GM23338 (cell line): Measurements from ENCODE around the gene HSD17B2.

Source experiments
- CREB1 ChIP-seq: fragments of 250-450 bp; sonication (Bioruptor Pico); IDR thresholded peaks from 2 replicates; pipeline ENCODE4 v1.5.0; 2020; ENCODE audit warnings: low read depth, mild to moderate bottlenecking, moderate library complexity
- EZH2 ChIP-seq: fragments of 200-600 bp; sonication (generic); IDR thresholded peaks from one replicate; pipeline ENCODE4 v1.8.0; 2017; ENCODE audit warnings: antibody characterized with exemption, mild to moderate bottlenecking, low read depth; ENCODE audit not compliant: unreplicated experiment
- POLR2AphosphoS5 ChIP-seq: IDR thresholded peaks from 2 replicates; pipeline ENCODE4 v1.6.1; 2016; ENCODE audit warnings: antibody characterized with exemption, low read depth
- ZNF114 ChIP-seq: fragments of 250-450 bp; sonication (Bioruptor Pico); IDR thresholded peaks from 2 replicates; pipeline ENCODE4 v1.5.0; 2020; ENCODE audit warnings: mild to moderate bottlenecking, moderate library complexity
- TF ChIP-seq, protein P1 (sequence below), 2 experiments: fragments of 200-600 bp in 1 of 2; sonication (generic) in 1 of 2; conservative IDR thresholded peaks; 2 replicates each; pipeline versions ENCODE4 v1.5.1 to v1.6.1; 2016 to 2017; ENCODE audit warnings: antibody characterized with exemption in 2 of 2, low read depth in 2 of 2, mild to moderate bottlenecking in 2 of 2, moderate library complexity in 1 of 2
- TF ChIP-seq, protein P2 (sequence below): IDR thresholded peaks from one replicate; pipeline ENCODE4 v1.6.1; 2018; ENCODE audit warnings: antibody characterized with exemption; ENCODE audit not compliant: unreplicated experiment

DNA sequence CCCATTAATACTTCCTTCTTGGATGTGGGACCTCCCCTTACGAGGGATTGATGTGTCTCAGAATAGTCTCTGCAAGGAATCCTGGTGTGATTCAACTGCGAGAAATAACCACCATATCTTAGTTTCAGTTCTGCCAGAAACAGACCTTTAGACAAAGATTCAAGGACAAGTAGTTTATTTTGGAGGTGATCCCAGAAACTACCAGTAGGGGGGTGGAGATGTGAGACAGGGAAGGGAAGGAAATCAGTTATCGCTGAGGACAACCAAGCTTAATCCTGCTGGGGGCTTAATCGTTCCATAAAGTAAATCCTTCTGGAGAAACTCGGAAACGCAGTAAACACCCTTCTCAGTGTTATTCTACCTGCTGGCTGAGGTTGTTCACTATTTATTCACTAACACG lies 18.8 kb upstream of the HSD17B2 start:
- no peak for TF ChIP-seq EZH2
- TF ChIP-seq, protein P1, sequence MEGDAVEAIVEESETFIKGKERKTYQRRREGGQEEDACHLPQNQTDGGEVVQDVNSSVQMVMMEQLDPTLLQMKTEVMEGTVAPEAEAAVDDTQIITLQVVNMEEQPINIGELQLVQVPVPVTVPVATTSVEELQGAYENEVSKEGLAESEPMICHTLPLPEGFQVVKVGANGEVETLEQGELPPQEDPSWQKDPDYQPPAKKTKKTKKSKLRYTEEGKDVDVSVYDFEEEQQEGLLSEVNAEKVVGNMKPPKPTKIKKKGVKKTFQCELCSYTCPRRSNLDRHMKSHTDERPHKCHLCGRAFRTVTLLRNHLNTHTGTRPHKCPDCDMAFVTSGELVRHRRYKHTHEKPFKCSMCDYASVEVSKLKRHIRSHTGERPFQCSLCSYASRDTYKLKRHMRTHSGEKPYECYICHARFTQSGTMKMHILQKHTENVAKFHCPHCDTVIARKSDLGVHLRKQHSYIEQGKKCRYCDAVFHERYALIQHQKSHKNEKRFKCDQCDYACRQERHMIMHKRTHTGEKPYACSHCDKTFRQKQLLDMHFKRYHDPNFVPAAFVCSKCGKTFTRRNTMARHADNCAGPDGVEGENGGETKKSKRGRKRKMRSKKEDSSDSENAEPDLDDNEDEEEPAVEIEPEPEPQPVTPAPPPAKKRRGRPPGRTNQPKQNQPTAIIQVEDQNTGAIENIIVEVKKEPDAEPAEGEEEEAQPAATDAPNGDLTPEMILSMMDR (conservative IDR thresholded peaks at IDR 0.05; ENCODE audit: low read depth in 2 of 2) = peak; percentile 48 to 65
- TF ChIP-seq, protein P2, sequence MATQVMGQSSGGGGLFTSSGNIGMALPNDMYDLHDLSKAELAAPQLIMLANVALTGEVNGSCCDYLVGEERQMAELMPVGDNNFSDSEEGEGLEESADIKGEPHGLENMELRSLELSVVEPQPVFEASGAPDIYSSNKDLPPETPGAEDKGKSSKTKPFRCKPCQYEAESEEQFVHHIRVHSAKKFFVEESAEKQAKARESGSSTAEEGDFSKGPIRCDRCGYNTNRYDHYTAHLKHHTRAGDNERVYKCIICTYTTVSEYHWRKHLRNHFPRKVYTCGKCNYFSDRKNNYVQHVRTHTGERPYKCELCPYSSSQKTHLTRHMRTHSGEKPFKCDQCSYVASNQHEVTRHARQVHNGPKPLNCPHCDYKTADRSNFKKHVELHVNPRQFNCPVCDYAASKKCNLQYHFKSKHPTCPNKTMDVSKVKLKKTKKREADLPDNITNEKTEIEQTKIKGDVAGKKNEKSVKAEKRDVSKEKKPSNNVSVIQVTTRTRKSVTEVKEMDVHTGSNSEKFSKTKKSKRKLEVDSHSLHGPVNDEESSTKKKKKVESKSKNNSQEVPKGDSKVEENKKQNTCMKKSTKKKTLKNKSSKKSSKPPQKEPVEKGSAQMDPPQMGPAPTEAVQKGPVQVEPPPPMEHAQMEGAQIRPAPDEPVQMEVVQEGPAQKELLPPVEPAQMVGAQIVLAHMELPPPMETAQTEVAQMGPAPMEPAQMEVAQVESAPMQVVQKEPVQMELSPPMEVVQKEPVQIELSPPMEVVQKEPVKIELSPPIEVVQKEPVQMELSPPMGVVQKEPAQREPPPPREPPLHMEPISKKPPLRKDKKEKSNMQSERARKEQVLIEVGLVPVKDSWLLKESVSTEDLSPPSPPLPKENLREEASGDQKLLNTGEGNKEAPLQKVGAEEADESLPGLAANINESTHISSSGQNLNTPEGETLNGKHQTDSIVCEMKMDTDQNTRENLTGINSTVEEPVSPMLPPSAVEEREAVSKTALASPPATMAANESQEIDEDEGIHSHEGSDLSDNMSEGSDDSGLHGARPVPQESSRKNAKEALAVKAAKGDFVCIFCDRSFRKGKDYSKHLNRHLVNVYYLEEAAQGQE = no peak
- no peak for TF ChIP-seq POLR2AphosphoS5
- TF ChIP-seq ZNF114 (CRISPR knock-in tag) = no peak
- no peak for TF ChIP-seq CREB1 (CRISPR knock-in tag)
